Activated gamma-delta T cell treated with Interleukin-2 at 50 U/mL for 16 hours (primary cell): Measurements from ENCODE around the gene ARID3C.

Experiments used
- DNase-seq: peaks from one replicate; pipeline ENCODE4 v3.0.0-alpha.2; 2020

The ARID3C gene

GRCh38 chr9:34576597-34577399 lies 52.1 kb downstream of the ARID3C start:
- DNase-seq: no peak

- DNase-seq: no peak
These were observed 52.8 kb downstream of the ARID3C start for GRCh38 chr9:34575862-34576596.

- DNase-seq: no peak
These were observed 53.6 kb downstream of the ARID3C start for GRCh38 chr9:34575241-34575640.

DNA sequence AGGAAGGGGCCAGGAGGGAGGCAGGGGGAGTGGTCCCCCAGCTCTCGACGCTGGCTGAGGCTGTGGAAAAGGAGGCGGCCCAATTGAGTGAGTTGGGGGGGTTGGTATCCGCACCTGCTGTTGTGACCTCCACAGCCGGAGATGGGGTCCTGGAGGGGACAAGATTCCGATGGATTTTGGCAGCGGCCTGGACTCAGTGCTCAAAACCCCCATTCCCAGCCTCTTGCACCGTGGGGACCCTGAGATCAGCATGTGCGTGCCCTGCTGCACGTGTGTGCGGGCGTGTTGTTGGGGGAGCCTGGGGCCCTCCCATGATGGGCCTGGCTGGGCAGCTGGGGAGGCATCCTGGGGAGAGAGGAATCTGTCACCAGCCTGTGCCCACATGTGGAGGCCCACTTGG lies 54.3 kb downstream of the ARID3C start:
- DNase-seq: no peak

DNA sequence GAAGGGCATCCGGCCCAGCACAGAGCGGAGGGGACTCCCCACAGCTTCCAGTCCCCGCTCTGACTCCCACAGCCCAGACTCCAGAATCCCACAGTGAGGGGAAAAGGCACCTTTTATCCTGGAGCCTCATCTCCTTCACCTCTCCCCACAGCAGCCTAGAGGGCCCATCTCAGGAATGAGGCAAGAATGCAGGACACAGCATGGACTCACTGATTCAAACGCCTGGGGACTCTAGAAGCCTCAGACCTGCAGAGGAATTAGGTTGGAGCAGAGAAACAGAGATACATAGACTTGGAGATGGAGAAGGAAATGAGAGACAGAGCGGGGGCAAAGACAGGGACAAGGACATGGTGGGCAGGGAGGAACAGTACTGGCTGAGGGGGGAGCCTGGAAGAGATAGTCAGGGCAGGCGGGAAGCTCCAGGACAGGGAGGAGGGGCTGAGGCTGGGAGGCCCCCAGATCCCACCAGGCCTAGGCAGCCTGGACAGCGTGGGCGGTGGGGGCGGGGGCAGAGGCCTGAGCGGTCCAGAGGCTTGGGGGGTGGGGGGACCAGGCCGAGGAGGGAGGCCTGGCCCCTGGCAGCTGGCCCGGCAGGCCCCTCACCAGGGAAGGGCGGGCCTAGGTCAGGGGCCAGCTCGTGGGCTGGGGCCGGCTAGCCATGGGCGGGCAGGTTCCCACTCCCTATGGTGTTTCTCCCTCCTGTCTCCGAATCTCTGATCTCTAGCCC lies 55.1 kb downstream of the ARID3C start:
- DNase-seq: no peak

GRCh38 chr9:34572628-34573027 lies 56.2 kb downstream of the ARID3C start:
- DNase-seq: no peak

DNA sequence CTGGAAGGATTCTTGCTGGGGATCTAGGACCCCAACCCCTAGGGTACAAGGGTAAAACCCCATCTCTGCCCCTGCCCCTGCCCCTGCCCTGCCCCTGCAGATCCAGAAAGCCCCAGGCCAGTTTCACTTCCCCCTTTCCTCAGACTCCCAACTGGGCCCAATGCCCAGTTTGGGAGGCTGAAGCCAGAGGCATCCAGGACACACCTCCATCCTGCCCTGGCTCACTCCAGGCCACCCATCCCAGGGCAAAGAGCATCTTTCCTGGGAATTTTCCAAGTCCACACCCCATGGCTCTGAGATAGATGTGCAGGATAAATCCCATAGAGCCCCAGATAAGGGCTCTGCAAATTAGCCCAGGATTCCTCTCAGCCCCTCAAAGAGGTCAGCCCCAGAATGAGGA lies 56.8 kb downstream of the ARID3C start:
- no peak for DNase-seq

DNA sequence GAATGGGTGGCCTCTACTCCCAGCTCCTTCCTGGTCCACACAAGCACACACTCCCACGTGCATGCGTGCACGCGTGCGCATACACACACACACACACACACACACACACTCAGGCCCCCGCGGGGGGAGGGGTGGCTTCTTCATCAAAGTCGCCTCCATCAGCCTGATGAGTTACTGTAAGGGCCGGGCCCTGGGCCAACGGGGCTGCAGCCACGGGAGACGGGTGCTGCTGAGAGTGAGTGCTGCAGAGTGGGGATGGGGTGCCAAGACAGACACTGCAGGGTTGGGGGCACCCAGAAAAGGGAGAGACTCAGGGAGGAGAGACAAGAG lies 57.4 kb downstream of the ARID3C start:
- DNase-seq: no peak
